OCI-LY7 (cell line): ENCODE results near the gene UBALD1. TPM values are rescaled to one million over a fixed set of nuclear protein-coding genes. Genes with fewer than 3 reads are reported as not detected.

ENCODE experiments used
- BruUV-seq: library from RNA; stranded (reverse); fragments of 400-500 nt; replicated peaks from 2 replicates; lab custom pipeline; 2021; lab: Mats Ljungman, UMichigan
- CTCF ChIA-PET: fragments of 300-600 bp; sonication (Branson Sonifier 250); formaldehyde crosslinking; loops from one replicate; lab custom pipeline; 2022; ENCODE audit warnings: antibody characterized with exemption; ENCODE audit not compliant: unreplicated experiment; lab: Charles Lee
- POLR2A ChIA-PET: fragments of 300-600 bp; sonication (Branson Sonifier 250); formaldehyde crosslinking; loops from one replicate; lab custom pipeline; 2022; ENCODE audit warnings: antibody characterized with exemption; lab: Charles Lee
- DNase-seq: peaks from one replicate; pipeline ENCODE4 v3.0.0-alpha.2; 2015; ENCODE audit warnings: low spot score
- H2AFZ ChIP-seq: fragments of 200-600 bp; sonication (generic), shearing (Covaris generic); 2 replicates; pipeline ENCODE4 v1.6.1; 2014; ENCODE audit warnings: mild to moderate bottlenecking, antibody characterized with exemption, low read length, moderate library complexity
- H3K27ac ChIP-seq: fragments of 200-600 bp; sonication (generic); 2 replicates; pipeline ENCODE4 v1.5.1; 2014; ENCODE audit warnings: mixed run types, low read depth, mild to moderate bottlenecking, moderate library complexity, low read length, inconsistent platforms; ENCODE audit not compliant: poor library complexity, severe bottlenecking
- H3K36me3 ChIP-seq: fragments of 200-600 bp; sonication (generic); 2 replicates; pipeline ENCODE4 v1.6.1; 2014; ENCODE audit warnings: mild to moderate bottlenecking, antibody characterized with exemption, low read length, moderate library complexity, mixed read lengths; ENCODE audit not compliant: insufficient read depth
- H3K4me1 ChIP-seq: fragments of 200-600 bp; sonication (generic); 2 replicates; pipeline ENCODE4 v1.5.1; 2014; ENCODE audit warnings: mild to moderate bottlenecking, low read length; ENCODE audit not compliant: insufficient read depth, poor library complexity, severe bottlenecking
- H3K4me2 ChIP-seq: fragments of 200-600 bp; sonication (generic); 2 replicates; pipeline ENCODE4 v1.6.1; 2014; ENCODE audit warnings: mild to moderate bottlenecking, low read length
- H3K4me3 ChIP-seq: fragments of 200-600 bp; sonication (generic); 2 replicates; pipeline ENCODE4 v1.5.1; 2014; ENCODE audit warnings: mild to moderate bottlenecking, low read depth, low read length; ENCODE audit not compliant: poor library complexity, severe bottlenecking
- H3K79me2 ChIP-seq: fragments of 200-600 bp; sonication (generic); 2 replicates; pipeline ENCODE4 v1.6.1; 2016; ENCODE audit warnings: low read depth, mild to moderate bottlenecking, low read length, moderate library complexity, mixed read lengths; ENCODE audit not compliant: insufficient read depth
- H3K9me2 ChIP-seq: fragments of 200-600 bp; sonication (generic); 2 replicates; pipeline ENCODE4 v1.6.1; 2016; ENCODE audit warnings: mild to moderate bottlenecking, low read length, mixed read lengths; ENCODE audit not compliant: insufficient read depth
- H3K9me3 ChIP-seq: fragments of 200-600 bp; sonication (generic); 2 replicates; pipeline ENCODE4 v1.6.1; 2014; ENCODE audit warnings: mild to moderate bottlenecking, mixed run types, low read length, mixed read lengths
- H4K20me1 ChIP-seq: fragments of 200-600 bp; sonication (generic); 2 replicates; pipeline ENCODE4 v1.6.1; 2014; ENCODE audit warnings: mild to moderate bottlenecking, antibody characterized with exemption, low read length, moderate library complexity, mixed read lengths; ENCODE audit not compliant: insufficient read depth
- CTCF ChIP-seq: fragments of 200-600 bp; sonication (generic); conservative IDR thresholded peaks from 2 replicates; pipeline ENCODE4 v1.5.1; 2014; ENCODE audit warnings: mild to moderate bottlenecking, antibody characterized with exemption, low read length, moderate library complexity, mixed read lengths
- EZH2phosphoT487 ChIP-seq: fragments of 200-600 bp; sonication (generic); IDR thresholded peaks from 2 replicates; pipeline ENCODE4 v1.6.1; 2018; ENCODE audit warnings: low read depth, borderline replicate concordance, mild to moderate bottlenecking, mixed run types, antibody characterized with exemption, low read length, moderate library complexity, mixed read lengths
- intact Hi-C: fragments of 100-400 bp; cut with micrococcal nuclease; formaldehyde crosslinking; loops from one replicate; pipeline ENCODE4 v1.10.0; 2022; ENCODE audit not compliant: unreplicated experiment
- total RNA-seq, 2 experiments: library from RNA; depleted of rRNA in 1 of 2; stranded (reverse); fragments of >200 nt in 1 of 2; shearing (Covaris generic) in 1 of 2; gene quantifications; 2 replicates each; pipeline ENCODE4 v1.2.3, GENCODE V29; 2014 to 2022

UBALD1 gene
- total RNA-seq, 2 experiments from 2014 or later: 11.1 to 34.1 TPM

GRCh38 chr16:4604401-4604800 lies 10.3 kb downstream of the UBALD1 start:
- no peak overlapping the region for H3K27ac ChIP-seq
- H3K9me3 ChIP-seq: no peaks in the 10 kb centered on the region
- POLR2A ChIA-PET: no interaction called here
- H4K20me1 ChIP-seq: no peaks in the 10 kb centered on the region
- no peak overlapping the region for H3K4me3 ChIP-seq
- H2AFZ ChIP-seq: no peak overlapping the region
- H3K4me2 ChIP-seq: no peak overlapping the region
- no peaks in the 10 kb centered on the region for H3K36me3 ChIP-seq
- no peaks in the 10 kb centered on the region for H3K9me2 ChIP-seq
- no peak for DNase-seq
- intact Hi-C loops: no loop called here
- TF ChIP-seq CTCF (no peak), EZH2phosphoT487 (no peak)
- CTCF ChIA-PET: no interaction called here
- no peaks in the 10 kb centered on the region for H3K4me1 ChIP-seq
- BruUV-seq: no TSS peak
- H3K79me2 ChIP-seq: no peaks in the 10 kb centered on the region

GRCh38 chr16:4603624-4604170 lies 11.0 kb downstream of the UBALD1 start:
- H3K4me1 ChIP-seq: no peaks in the 10 kb centered on the region
- no peak overlapping the region for H2AFZ ChIP-seq
- TF ChIP-seq CTCF: no peak
- TF ChIP-seq EZH2phosphoT487: no peak
- no peaks in the 10 kb centered on the region for H3K9me2 ChIP-seq
- no peak overlapping the region for H3K4me3 ChIP-seq
- no peaks in the 10 kb centered on the region for H3K79me2 ChIP-seq
- H3K27ac ChIP-seq: no peak overlapping the region
- POLR2A ChIA-PET: interaction anchor here (0.5 kb wide), 1 partner anchor 172 kb away, joined by 3 read pairs; no protein-coding TSS in a partner anchor
- H3K36me3 ChIP-seq: no peaks in the 10 kb centered on the region
- H4K20me1 ChIP-seq: no peaks in the 10 kb centered on the region
- H3K9me3 ChIP-seq: no peaks in the 10 kb centered on the region
- CTCF ChIA-PET: no interaction called here
- no TSS peak for BruUV-seq
- intact Hi-C loops: no loop called here
- H3K4me2 ChIP-seq: no peak overlapping the region
- no peak for DNase-seq

- POLR2A ChIA-PET: no interaction called here
- CTCF ChIA-PET: no interaction called here
- H3K9me2 ChIP-seq: no peaks in the 10 kb centered on the region
- H3K27ac ChIP-seq: no peak overlapping the region
- H3K4me3 ChIP-seq: no peak overlapping the region
- H3K36me3 ChIP-seq: no peaks in the 10 kb centered on the region
- H3K4me1 ChIP-seq: no peaks in the 10 kb centered on the region
- no peak overlapping the region for H3K4me2 ChIP-seq
- BruUV-seq: no TSS peak
- no peaks in the 10 kb centered on the region for H3K79me2 ChIP-seq
- H4K20me1 ChIP-seq: no peaks in the 10 kb centered on the region
- no peaks in the 10 kb centered on the region for H3K9me3 ChIP-seq
- H2AFZ ChIP-seq: no peak overlapping the region
- intact Hi-C loops: no loop called here
- TF ChIP-seq CTCF (no peak), EZH2phosphoT487 (no peak)
- DNase-seq: no peak
These were observed 12.4 kb downstream of the UBALD1 start for GRCh38 chr16:4602331-4602730.
